Fibroblast of villous mesenchyme (primary cell): ENCODE measurements around the gene TSPAN4. TPM values are rescaled to one million over a fixed set of nuclear protein-coding genes. Genes with fewer than 3 reads are reported as not detected.
A peak's percentile ranks its signal among the peaks of the same experiment; 100 is the strongest.

Experiments used
- DNase-seq: peaks from one replicate; pipeline ENCODE4 v3.0.0-alpha.2; 2010; ENCODE audit warnings: low read depth
- H3K4me3 ChIP-seq: 2 replicates; pipeline ENCODE4 v1.5.1; 2011; ENCODE audit warnings: low read depth, mild to moderate bottlenecking, low read length
- CTCF ChIP-seq: IDR thresholded peaks from 2 replicates; pipeline ENCODE4 v1.5.1; 2012; ENCODE audit warnings: low read depth, mild to moderate bottlenecking, low read length; ENCODE audit not compliant: insufficient read depth
- total RNA-seq: library from RNA; depleted of rRNA; stranded (reverse); fragments of >200 nt; gene quantifications from 2 replicates; pipeline ENCODE4 v1.2.3, GENCODE V29; 2012

The TSPAN4 gene
- total RNA-seq, 1 donor, result 113 TPM

- TF ChIP-seq CTCF, result no peak
- DNase-seq, result no peak
- peak overlapping the region; percentile 70 for H3K4me3 ChIP-seq
These were observed 21.8 kb upstream of the TSPAN4 start for GRCh38 chr11:820655-821511.

GRCh38 chr11:821512-822371 is 20.9 kb upstream of the TSPAN4 start:
- no peak for DNase-seq
- no peak for TF ChIP-seq CTCF
- no peak overlapping the region for H3K4me3 ChIP-seq

GRCh38 chr11:823441-824291 is 19.0 kb upstream of the TSPAN4 start:
- DNase-seq, result no peak
- TF ChIP-seq CTCF, result no peak
- H3K4me3 ChIP-seq, result no peak overlapping the region

GRCh38 chr11:824292-824880 is 18.3 kb upstream of the TSPAN4 start:
- H3K4me3 ChIP-seq, result no peak overlapping the region
- no peak for DNase-seq
- no peak for TF ChIP-seq CTCF

- no peak overlapping the region for H3K4me3 ChIP-seq
- no peak for DNase-seq
- TF ChIP-seq CTCF, result no peak
These were observed 17.7 kb upstream of the TSPAN4 start for GRCh38 chr11:824942-825341.
